Subcutaneous abdominal adipose tissue (tissue), 5 donors: ENCODE results near the gene FBXO15.

Experiments used
- H3K27ac ChIP-seq: one replicate; pipeline ENCODE4 v1.7.0; 2013; ENCODE audit warnings: low read depth, mild to moderate bottlenecking, inconsistent platforms, low read length, moderate library complexity
- H3K27me3 ChIP-seq, 5 donors: one replicate each; pipeline ENCODE4 v1.7.0; 2013; ENCODE audit warnings: low read length in 5 of 5, inconsistent platforms in 1 of 5; ENCODE audit not compliant: control insufficient read depth in 5 of 5, insufficient read depth in 4 of 5
- H3K36me3 ChIP-seq, 5 donors: one replicate each; pipeline ENCODE4 v1.7.0; 2013; ENCODE audit warnings: low read length in 5 of 5; ENCODE audit not compliant: control insufficient read depth in 5 of 5, insufficient read depth in 5 of 5
- H3K4me1 ChIP-seq, 5 donors: one replicate each; pipeline ENCODE4 v1.7.0; 2013; ENCODE audit warnings: low read length in 5 of 5, mild to moderate bottlenecking in 3 of 5, moderate library complexity in 1 of 5; ENCODE audit not compliant: control insufficient read depth in 5 of 5, insufficient read depth in 5 of 5
- H3K4me3 ChIP-seq, 5 donors: one replicate each; pipeline ENCODE4 v1.7.0; 2013; ENCODE audit warnings: low read length in 5 of 5, low read depth in 1 of 5
- H3K9ac ChIP-seq, 5 donors: one replicate each; pipeline ENCODE4 v1.7.0; 2013; ENCODE audit warnings: low read length in 5 of 5, mild to moderate bottlenecking in 4 of 5, moderate library complexity in 3 of 5
- H3K9me3 ChIP-seq, 5 donors: one replicate each; pipeline ENCODE4 v1.7.0; 2013; ENCODE audit warnings: low read length in 5 of 5; ENCODE audit not compliant: control insufficient read depth in 5 of 5
- donor health status: healthy.
- donor health status: healthy.
- donor health status: healthy.
- donor health status: healthy.
- donor health status: healthy.

The FBXO15 gene

GRCh38 chr18:74155276-74155675 is 7.6 kb upstream of the FBXO15 start:
- Histone ChIP-seq H3K4me3 (no peak overlapping the region), H3K27me3 (no peaks in the 10 kb centered on the region), H3K9me3 (no peaks in the 10 kb centered on the region), H3K4me1 (peaks cover 0 to 14% (median 4%) of the 10 kb centered on the region in 5 donors), H3K27ac (no peak overlapping the region), H3K36me3 (peaks cover 29 to 57% (median 51%) of the 10 kb centered on the region in 5 donors), H3K9ac (no peak overlapping the region)

- no peak overlapping the region for H3K4me3 ChIP-seq
- peaks cover 29 to 55% (median 47%) of the 10 kb centered on the region in 5 donors for H3K36me3 ChIP-seq
- H3K9ac ChIP-seq = no peak overlapping the region
- H3K4me1 ChIP-seq = peaks cover 0 to 20% (median 8%) of the 10 kb centered on the region in 5 donors
- no peaks in the 10 kb centered on the region for H3K27me3 ChIP-seq
- H3K27ac ChIP-seq = no peak overlapping the region
- no peaks in the 10 kb centered on the region for H3K9me3 ChIP-seq
These were observed 7.1 kb upstream of the FBXO15 start for GRCh38 chr18:74154716-74155115.

DNA sequence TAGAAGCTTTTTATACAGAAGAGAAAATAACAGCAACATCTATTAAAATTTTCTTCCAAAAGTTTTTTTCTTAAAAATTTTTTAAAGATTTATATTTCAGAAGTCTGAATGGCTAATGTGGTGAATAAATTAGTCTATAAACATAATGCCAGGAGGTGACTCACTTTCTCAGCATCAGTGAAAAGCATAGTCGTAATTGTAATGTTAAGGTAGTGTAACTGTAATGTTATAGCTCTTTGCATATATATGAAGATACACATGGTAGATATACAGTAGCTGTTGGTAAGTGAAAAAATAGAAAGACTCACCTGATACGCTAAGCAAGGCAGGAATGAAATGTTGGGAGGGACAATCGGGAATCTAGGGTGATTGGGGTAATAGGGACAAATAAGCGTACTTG is 6.2 kb upstream of the FBXO15 start:
- Histone ChIP-seq H3K9me3 (no peaks in the 10 kb centered on the region), H3K4me1 (peaks cover 0 to 29% (median 18%) of the 10 kb centered on the region in 5 donors), H3K27me3 (no peaks in the 10 kb centered on the region), H3K36me3 (peaks cover 26 to 45% (median 38%) of the 10 kb centered on the region in 5 donors), H3K27ac (no peak overlapping the region), H3K9ac (no peak overlapping the region), H3K4me3 (no peak overlapping the region)

- no peaks in the 10 kb centered on the region for H3K27me3 ChIP-seq
- H3K4me3 ChIP-seq = no peak overlapping the region
- peaks cover 0 to 30% (median 21%) of the 10 kb centered on the region in 5 donors for H3K4me1 ChIP-seq
- no peak overlapping the region for H3K9ac ChIP-seq
- peaks cover 22 to 42% (median 34%) of the 10 kb centered on the region in 5 donors for H3K36me3 ChIP-seq
- no peak overlapping the region for H3K27ac ChIP-seq
- no peaks in the 10 kb centered on the region for H3K9me3 ChIP-seq
These were observed 5.7 kb upstream of the FBXO15 start for GRCh38 chr18:74153377-74153776.

- Histone ChIP-seq H3K4me3 (no peak overlapping the region), H3K9ac (no peak overlapping the region), H3K36me3 (peaks cover 20 to 37% (median 29%) of the 10 kb centered on the region in 5 donors), H3K4me1 (peaks cover 0 to 32% (median 21%) of the 10 kb centered on the region in 5 donors), H3K9me3 (no peaks in the 10 kb centered on the region), H3K27me3 (no peaks in the 10 kb centered on the region), H3K27ac (no peak overlapping the region)
These were observed 5.2 kb upstream of the FBXO15 start for GRCh38 chr18:74152857-74153256.

DNA sequence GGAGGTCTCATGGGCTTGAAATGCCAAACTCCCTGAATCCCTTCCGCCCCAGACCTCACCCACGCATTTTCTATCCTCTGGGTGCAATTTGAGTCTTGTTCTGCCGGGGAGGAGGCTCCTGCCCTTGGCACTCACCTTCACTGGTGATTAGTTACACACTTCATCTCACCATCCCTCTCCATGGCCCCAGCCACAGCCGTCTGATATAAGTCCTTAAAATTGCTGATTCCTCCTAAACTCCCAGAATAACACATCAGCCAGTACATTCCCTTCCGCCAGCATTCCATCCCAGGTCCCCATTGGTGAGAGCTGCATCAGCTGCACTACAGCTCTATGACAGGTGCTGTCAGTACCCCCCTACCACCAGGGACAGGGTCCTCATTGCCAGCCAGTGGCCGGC is 4.6 kb upstream of the FBXO15 start:
- peaks cover 19 to 35% (median 26%) of the 10 kb centered on the region in 5 donors for H3K36me3 ChIP-seq
- H3K4me3 ChIP-seq = no peak overlapping the region
- H3K4me1 ChIP-seq = peaks cover 0 to 34% (median 23%) of the 10 kb centered on the region in 5 donors

GRCh38 chr18:74149878-74150277 is 2.2 kb upstream of the FBXO15 start:
- H3K9ac ChIP-seq = peak overlapping the region in 1 of 5 donors; percentile 14
- peaks cover 2 to 16% (median 7%) of the 10 kb centered on the region in 5 donors for H3K36me3 ChIP-seq
- no peaks in the 10 kb centered on the region for H3K9me3 ChIP-seq
- no peak overlapping the region for H3K4me3 ChIP-seq
- H3K4me1 ChIP-seq = peaks cover 0 to 40% (median 28%) of the 10 kb centered on the region in 5 donors
- H3K27me3 ChIP-seq = no peaks in the 10 kb centered on the region
- H3K27ac ChIP-seq = no peak overlapping the region

More for the DNA sequence above, 4.6 kb upstream of the FBXO15 start:
- Histone ChIP-seq H3K9me3 (no peaks in the 10 kb centered on the region), H3K9ac (no peak overlapping the region), H3K27ac (no peak overlapping the region), H3K27me3 (no peaks in the 10 kb centered on the region)

GRCh38 chr18:74148543-74149070 is 973 bp upstream of the FBXO15 start:
- Histone ChIP-seq H3K4me1 (peaks cover 0 to 40% (median 28%) of the 10 kb centered on the region in 5 donors), H3K36me3 (peaks cover 0 to 10% (median 3%) of the 10 kb centered on the region in 5 donors), H3K9me3 (no peaks in the 10 kb centered on the region), H3K27ac (peak overlapping the region; percentile 100), H3K4me3 (peak overlapping the region; percentile 77 to 100 (median 98)), H3K9ac (peak overlapping the region; percentile 85 to 99 (median 95)), H3K27me3 (no peaks in the 10 kb centered on the region)

GRCh38 chr18:74147491-74147778 is 199 bp downstream of the FBXO15 start:
- H3K4me1 ChIP-seq = peaks cover 0 to 36% (median 28%) of the 10 kb centered on the region in 5 donors
- H3K27ac ChIP-seq = peak overlapping the region; percentile 100
- peak overlapping the region; percentile 51 to 100 (median 89) for H3K4me3 ChIP-seq
- peaks cover 0 to 6% (median 3%) of the 10 kb centered on the region in 5 donors for H3K36me3 ChIP-seq
- H3K27me3 ChIP-seq = no peaks in the 10 kb centered on the region
- H3K9ac ChIP-seq = peak overlapping the region in 3 of 5 donors; percentile 85 to 96 (median 86)
- H3K9me3 ChIP-seq = no peaks in the 10 kb centered on the region

DNA sequence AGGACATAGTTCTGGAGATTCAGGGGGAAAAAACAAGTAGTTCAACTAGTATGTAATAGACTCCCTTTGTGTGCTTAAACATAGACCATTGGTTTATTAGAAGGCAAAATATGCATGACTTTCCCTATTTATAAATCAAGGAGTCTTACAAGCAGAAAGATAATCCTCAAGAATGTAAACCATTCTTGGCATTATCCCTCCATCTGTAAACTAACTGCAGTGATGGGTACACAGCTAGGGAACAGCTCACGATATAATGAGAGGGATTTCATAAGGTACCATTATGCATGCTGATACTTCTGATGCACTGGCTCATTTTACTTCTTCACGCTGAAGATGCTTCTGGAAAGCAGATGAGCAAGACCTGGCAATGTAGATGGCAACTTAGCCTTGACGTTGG is 878 bp downstream of the FBXO15 start:
- no peak overlapping the region for H3K27ac ChIP-seq
- H3K4me3 ChIP-seq = peak overlapping the region; percentile 51 to 100 (median 89)
- no peaks in the 10 kb centered on the region for H3K9me3 ChIP-seq
- no peaks in the 10 kb centered on the region for H3K27me3 ChIP-seq
- H3K4me1 ChIP-seq = peaks cover 0 to 35% (median 28%) of the 10 kb centered on the region in 5 donors
- peaks cover 0 to 6% (median 3%) of the 10 kb centered on the region in 5 donors for H3K36me3 ChIP-seq
- H3K9ac ChIP-seq = no peak overlapping the region
